SK-N-MC (cell line): ENCODE results near the gene CROCC2.

ENCODE experiments used
- EZH2 ChIP-seq: fragments of 200-600 bp; sonication (generic); IDR thresholded peaks from one replicate; pipeline ENCODE4 v1.6.1; 2017; ENCODE audit warnings: antibody characterized with exemption
- FOXP2 ChIP-seq: optimal IDR thresholded peaks from 2 replicates; pipeline ENCODE3; 2011; ENCODE audit warnings: mild to moderate bottlenecking, moderate library complexity; ENCODE audit not compliant: insufficient read depth; ENCODE audit errors: extremely low read length, control extremely low read depth
- POLR2AphosphoS5 ChIP-seq: IDR thresholded peaks from 2 replicates; pipeline ENCODE4 v1.6.1; 2012; ENCODE audit warnings: mild to moderate bottlenecking, low read depth, low read length, borderline replicate concordance

GRCh38 chr2:241040081-241040803 is 134.1 kb downstream of the CROCC2 start:
- TF ChIP-seq EZH2: no peak
- no peak for TF ChIP-seq POLR2AphosphoS5
- no peak for TF ChIP-seq FOXP2
